DOHH2 (cell line): ENCODE measurements around the gene DNAJB7.

ENCODE experiments used
- H3F3A ChIP-seq: fragments of 200-600 bp; sonication (generic), shearing (Covaris generic); 2 replicates; pipeline ENCODE4 v1.6.0; 2016; ENCODE audit warnings: antibody characterized with exemption, mild to moderate bottlenecking; ENCODE audit not compliant: control insufficient read depth, insufficient read depth
- H3K27ac ChIP-seq: fragments of 200-600 bp; sonication (generic); 2 replicates; pipeline ENCODE4 v1.5.1; 2014; ENCODE audit warnings: low read depth, mild to moderate bottlenecking, low read length, moderate library complexity
- H3K27me3 ChIP-seq: fragments of 200-600 bp; sonication (generic); 2 replicates; pipeline ENCODE4 v1.6.1; 2014; ENCODE audit warnings: mild to moderate bottlenecking, low read length, mixed read lengths; ENCODE audit not compliant: control insufficient read depth
- H3K36me3 ChIP-seq: fragments of 200-600 bp; sonication (generic); 2 replicates; pipeline ENCODE4 v1.6.1; 2014; ENCODE audit warnings: mild to moderate bottlenecking, low read length, moderate library complexity, mixed read lengths; ENCODE audit not compliant: control insufficient read depth
- H3K4me1 ChIP-seq: fragments of 200-600 bp; sonication (generic); 2 replicates; pipeline ENCODE4 v1.6.1; 2014; ENCODE audit warnings: mild to moderate bottlenecking, low read length, mixed read lengths; ENCODE audit not compliant: control insufficient read depth
- H3K4me2 ChIP-seq: fragments of 200-600 bp; sonication (generic); 2 replicates; pipeline ENCODE4 v1.6.0; 2014; ENCODE audit warnings: mild to moderate bottlenecking, low read length, moderate library complexity
- H3K4me3 ChIP-seq: fragments of 200-600 bp; sonication (generic); 2 replicates; pipeline ENCODE4 v1.5.1; 2014; ENCODE audit warnings: mild to moderate bottlenecking, low read length, mixed read lengths
- H3K79me2 ChIP-seq: fragments of 200-600 bp; sonication (generic); 2 replicates; pipeline ENCODE4 v1.6.1; 2014; ENCODE audit warnings: mild to moderate bottlenecking, low read length, mixed read lengths; ENCODE audit not compliant: control insufficient read depth
- H3K9me2 ChIP-seq: fragments of 200-600 bp; sonication (generic); replicated peaks from 2 replicates; pipeline ENCODE4 v1.6.1; 2014; ENCODE audit warnings: mild to moderate bottlenecking, low read length, mixed read lengths; ENCODE audit not compliant: control insufficient read depth
- H3K9me3 ChIP-seq: fragments of 200-600 bp; sonication (generic); 2 replicates; pipeline ENCODE4 v1.6.1; 2014; ENCODE audit warnings: antibody characterized with exemption, low read length, mixed read lengths; ENCODE audit not compliant: control insufficient read depth, insufficient read depth
- H4K20me1 ChIP-seq: fragments of 200-600 bp; sonication (generic); 2 replicates; pipeline ENCODE4 v1.6.0; 2014; ENCODE audit warnings: low read depth, mild to moderate bottlenecking, antibody characterized with exemption, low read length, moderate library complexity; ENCODE audit not compliant: control insufficient read depth, insufficient read depth
- EZH2phosphoT487 ChIP-seq: fragments of 200-600 bp; sonication (generic); IDR thresholded peaks from 2 replicates; pipeline ENCODE4 v1.6.1; 2017; ENCODE audit warnings: borderline replicate concordance, mild to moderate bottlenecking, antibody characterized with exemption, low read length, moderate library complexity, mixed read lengths
- TF ChIP-seq, protein P1 (sequence below): fragments of 200-600 bp; sonication (generic); IDR thresholded peaks from one replicate; pipeline ENCODE4 v1.5.1; 2014; ENCODE audit warnings: antibody characterized with exemption, mild to moderate bottlenecking, low read depth, low read length; ENCODE audit not compliant: poor library complexity, severe bottlenecking

DNAJB7 gene

DNA sequence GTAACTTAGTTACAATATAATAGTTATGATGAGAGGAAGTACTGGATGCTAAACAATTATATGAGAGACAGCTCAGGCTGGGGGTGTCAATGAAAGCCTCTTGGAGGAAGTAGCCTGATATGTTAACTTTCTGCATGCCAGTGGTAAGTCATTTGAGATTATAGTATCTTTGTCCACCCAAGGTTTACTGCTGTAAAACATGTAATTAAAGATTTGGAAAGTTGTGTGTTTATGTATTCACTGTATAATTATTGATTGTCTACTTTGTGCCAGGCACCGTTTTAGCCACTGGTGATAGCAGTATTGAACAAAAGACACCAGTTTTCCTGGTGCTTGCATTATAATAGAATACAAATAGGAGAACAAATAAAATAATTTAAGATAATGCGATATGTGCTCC is 624 bp upstream of the DNAJB7 start:
- Histone ChIP-seq H3F3A (peaks cover 7% of the 10 kb centered on the region; the same call in 1 of the 2 replicates), H3K4me3 (no peak overlapping the region), H3K36me3 (peaks cover 23% of the 10 kb centered on the region), H3K27ac (no peak overlapping the region), H3K27me3 (no peaks in the 10 kb centered on the region), H4K20me1 (no peaks in the 10 kb centered on the region), H3K79me2 (peaks cover 75% of the 10 kb centered on the region), H3K9me3 (no peaks in the 10 kb centered on the region), H3K4me1 (peaks cover 25% of the 10 kb centered on the region), H3K4me2 (no peak overlapping the region), H3K9me2 (no peaks in the 10 kb centered on the region)
- TF ChIP-seq, protein P1, sequence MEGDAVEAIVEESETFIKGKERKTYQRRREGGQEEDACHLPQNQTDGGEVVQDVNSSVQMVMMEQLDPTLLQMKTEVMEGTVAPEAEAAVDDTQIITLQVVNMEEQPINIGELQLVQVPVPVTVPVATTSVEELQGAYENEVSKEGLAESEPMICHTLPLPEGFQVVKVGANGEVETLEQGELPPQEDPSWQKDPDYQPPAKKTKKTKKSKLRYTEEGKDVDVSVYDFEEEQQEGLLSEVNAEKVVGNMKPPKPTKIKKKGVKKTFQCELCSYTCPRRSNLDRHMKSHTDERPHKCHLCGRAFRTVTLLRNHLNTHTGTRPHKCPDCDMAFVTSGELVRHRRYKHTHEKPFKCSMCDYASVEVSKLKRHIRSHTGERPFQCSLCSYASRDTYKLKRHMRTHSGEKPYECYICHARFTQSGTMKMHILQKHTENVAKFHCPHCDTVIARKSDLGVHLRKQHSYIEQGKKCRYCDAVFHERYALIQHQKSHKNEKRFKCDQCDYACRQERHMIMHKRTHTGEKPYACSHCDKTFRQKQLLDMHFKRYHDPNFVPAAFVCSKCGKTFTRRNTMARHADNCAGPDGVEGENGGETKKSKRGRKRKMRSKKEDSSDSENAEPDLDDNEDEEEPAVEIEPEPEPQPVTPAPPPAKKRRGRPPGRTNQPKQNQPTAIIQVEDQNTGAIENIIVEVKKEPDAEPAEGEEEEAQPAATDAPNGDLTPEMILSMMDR = no peak
- TF ChIP-seq EZH2phosphoT487 = no peak

DNA sequence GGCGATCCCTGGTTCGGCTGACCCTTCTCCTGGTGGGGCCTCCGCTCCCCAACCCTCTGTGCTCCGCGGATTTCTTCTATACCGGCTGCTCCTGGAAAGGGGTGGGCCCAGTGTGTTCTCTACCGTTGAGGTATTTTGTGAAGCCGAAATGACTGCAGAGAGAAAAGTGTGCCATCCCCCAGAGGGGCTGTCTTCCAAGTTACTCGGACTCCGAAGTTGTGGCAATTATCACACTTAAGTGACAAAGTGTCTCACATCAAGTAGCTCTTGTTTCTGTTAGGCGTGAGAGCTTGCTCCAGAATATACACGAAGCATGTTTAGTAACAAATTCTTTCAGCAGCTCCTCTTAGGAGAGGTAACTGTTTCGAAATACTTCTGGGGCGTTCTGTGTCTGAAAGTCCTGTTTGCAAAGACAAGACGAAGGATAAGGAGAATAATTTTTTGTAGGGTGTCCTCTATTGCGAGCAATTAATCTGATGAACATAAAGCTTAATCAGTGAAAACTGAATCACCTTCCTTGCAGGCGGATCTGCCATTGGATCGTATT is 4.5 kb downstream of the DNAJB7 start:
- peak overlapping the region; percentile 75 for H3K4me2 ChIP-seq
- no peaks in the 10 kb centered on the region for H3K9me2 ChIP-seq
- H3K79me2 ChIP-seq = peaks cover 95% of the 10 kb centered on the region
- peaks cover 3% of the 10 kb centered on the region; the same call in 1 of the 2 replicates for H3F3A ChIP-seq
- H3K4me3 ChIP-seq = peak overlapping the region; percentile 99
- H3K36me3 ChIP-seq = peaks cover 55% of the 10 kb centered on the region
- H3K27me3 ChIP-seq = no peaks in the 10 kb centered on the region
- H3K9me3 ChIP-seq = no peaks in the 10 kb centered on the region
- no peak for TF ChIP-seq EZH2phosphoT487
- TF ChIP-seq, protein P1 = no peak
- H4K20me1 ChIP-seq = peaks cover 10% of the 10 kb centered on the region; the same call in 1 of the 2 replicates
- H3K27ac ChIP-seq = peak overlapping the region; percentile 88
- peaks cover 44% of the 10 kb centered on the region for H3K4me1 ChIP-seq

GRCh38 chr22:40856513-40857308 is 5.2 kb downstream of the DNAJB7 start, which contains the start of the genes ST13 and XPNPEP3:
Gene ST13, minus strand, starts transcription at chr22:40856639. Its CDS starts 99 bp downstream, at chr22:40856540.
Gene XPNPEP3, plus strand, starts transcription at chr22:40857148. Its CDS starts 34 bp downstream, at chr22:40857182.
- peaks cover 3% of the 10 kb centered on the region; the same call in 1 of the 2 replicates for H3F3A ChIP-seq
- H3K27me3 ChIP-seq = no peaks in the 10 kb centered on the region
- peaks cover 95% of the 10 kb centered on the region for H3K79me2 ChIP-seq
- peaks cover 12% of the 10 kb centered on the region; the same call in 1 of the 2 replicates for H4K20me1 ChIP-seq
- no peaks in the 10 kb centered on the region for H3K9me2 ChIP-seq
- H3K36me3 ChIP-seq = peaks cover 56% of the 10 kb centered on the region
- no peaks in the 10 kb centered on the region for H3K9me3 ChIP-seq
- H3K4me2 ChIP-seq = peak within 1 kb of the TSS; percentile 75
- TF ChIP-seq, protein P1 = peak; percentile 36
- no peak for TF ChIP-seq EZH2phosphoT487
- H3K4me1 ChIP-seq = peaks cover 44% of the 10 kb centered on the region
- peak within 1 kb of the TSS; percentile 99 for H3K4me3 ChIP-seq
- H3K27ac ChIP-seq = peak within 1 kb of the TSS; percentile 88
